Body of pancreas (tissue), 4 donors: Measurements from ENCODE around the gene PHETA1.

Experiments
- POLR2A ChIP-seq, 3 donors: fragments of 450-650 bp; IDR thresholded peaks; one replicate each; pipeline ENCODE4 v1.6.1; 2016; ENCODE audit warnings: antibody characterized with exemption in 3 of 3, mild to moderate bottlenecking in 2 of 3
- TF ChIP-seq, protein P1 (sequence below), 7 experiments: fragments of 450-650 bp in 4 of 7; fragments of 200-600 bp in 3 of 7; sonication (generic) in 3 of 7; IDR thresholded peaks; one replicate each; pipeline ENCODE4 v1.5.1; 2016 to 2019; ENCODE audit warnings: antibody characterized with exemption in 7 of 7

DNA sequence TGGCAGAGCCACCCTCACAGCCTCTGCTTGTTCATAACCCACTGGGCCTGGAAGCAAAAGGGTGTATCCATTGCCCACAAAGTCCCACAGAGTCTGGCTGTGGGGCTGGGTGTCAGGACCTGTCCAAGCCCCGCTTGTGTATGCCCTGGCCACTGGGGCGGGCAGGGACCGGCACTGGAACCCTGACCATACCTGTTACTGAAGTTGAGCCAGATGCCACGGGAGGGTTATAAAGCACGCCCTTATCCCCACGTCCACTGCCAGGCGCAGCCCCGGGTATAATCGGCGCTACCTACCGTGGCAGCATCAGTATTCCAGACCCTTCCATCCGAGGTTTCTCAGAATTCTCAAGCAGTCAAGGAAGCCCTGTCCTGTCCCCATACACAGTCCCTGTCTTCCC is 40.8 kb downstream of the PHETA1 start:
- no peak for TF ChIP-seq POLR2A (IDR thresholded peaks at IDR 0.05)
- TF ChIP-seq, protein P1, sequence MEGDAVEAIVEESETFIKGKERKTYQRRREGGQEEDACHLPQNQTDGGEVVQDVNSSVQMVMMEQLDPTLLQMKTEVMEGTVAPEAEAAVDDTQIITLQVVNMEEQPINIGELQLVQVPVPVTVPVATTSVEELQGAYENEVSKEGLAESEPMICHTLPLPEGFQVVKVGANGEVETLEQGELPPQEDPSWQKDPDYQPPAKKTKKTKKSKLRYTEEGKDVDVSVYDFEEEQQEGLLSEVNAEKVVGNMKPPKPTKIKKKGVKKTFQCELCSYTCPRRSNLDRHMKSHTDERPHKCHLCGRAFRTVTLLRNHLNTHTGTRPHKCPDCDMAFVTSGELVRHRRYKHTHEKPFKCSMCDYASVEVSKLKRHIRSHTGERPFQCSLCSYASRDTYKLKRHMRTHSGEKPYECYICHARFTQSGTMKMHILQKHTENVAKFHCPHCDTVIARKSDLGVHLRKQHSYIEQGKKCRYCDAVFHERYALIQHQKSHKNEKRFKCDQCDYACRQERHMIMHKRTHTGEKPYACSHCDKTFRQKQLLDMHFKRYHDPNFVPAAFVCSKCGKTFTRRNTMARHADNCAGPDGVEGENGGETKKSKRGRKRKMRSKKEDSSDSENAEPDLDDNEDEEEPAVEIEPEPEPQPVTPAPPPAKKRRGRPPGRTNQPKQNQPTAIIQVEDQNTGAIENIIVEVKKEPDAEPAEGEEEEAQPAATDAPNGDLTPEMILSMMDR (IDR thresholded peaks at IDR 0.05), result no peak
